ENCODE measurements around the gene MYO1G. TPM values are rescaled to one million over a fixed set of nuclear protein-coding genes. Genes with fewer than 3 reads are reported as not detected.

The MYO1G gene
- total and polyA plus RNA-seq, 7 experiments from 2014 or later = 29.2 to 385 (median 76.0) TPM

- no peak for ATAC-seq
- POLR2A ChIA-PET = no interaction called here
- H3K27ac ChIP-seq (ENCODE audit: low read depth, low read length) = no peak overlapping the region
- Mint-ChIP-seq H3K27ac (no peak overlapping the region), H3K4me3 (no peak overlapping the region), H3K36me3 (no peaks in the 10 kb centered on the region), H3K27me3 (peaks cover 0 to 59% (median 0%) of the 10 kb centered on the region in 5 donors), H3K4me1 (peaks cover 0 to 3% (median 0%) of the 10 kb centered on the region in 7 donors), H3K9me3 (no peaks in the 10 kb centered on the region)
- H3K36me3 ChIP-seq (ENCODE audit: control insufficient read depth in 2 of 3, insufficient read depth in 3 of 3, low read length in 3 of 3) = no peaks in the 10 kb centered on the region
- no peak overlapping the region for H3K4me3 ChIP-seq (ENCODE audit: low read length)
- DNase-seq = no peak
- intact Hi-C loops (cut with micrococcal nuclease) = no loop called here
- H3K4me1 ChIP-seq (ENCODE audit: control insufficient read depth in 2 of 2, insufficient read depth in 2 of 2, low read length in 2 of 2) = no peaks in the 10 kb centered on the region
- no peaks in the 10 kb centered on the region for H3K9me3 ChIP-seq (ENCODE audit: control insufficient read depth in 2 of 3, low read length in 3 of 3)
- H3K27me3 ChIP-seq (ENCODE audit: control insufficient read depth in 2 of 2, insufficient read depth in 2 of 2, low read length in 2 of 2) = no peaks in the 10 kb centered on the region
- CTCF ChIA-PET = interaction anchor here (0.6 kb wide), 1 partner anchor 232 kb away, joined by 3 read pairs; no protein-coding TSS in a partner anchor
These were observed 29.5 kb downstream of the MYO1G start for GRCh38 chr7:44949303-44949702.

GRCh38 chr7:44945479-44945878 is 33.3 kb downstream of the MYO1G start:
- Histone ChIP-seq H3K4me1 (ENCODE audit: control insufficient read depth in 2 of 2, insufficient read depth in 2 of 2, low read length in 2 of 2) (no peaks in the 10 kb centered on the region), H3K27ac (ENCODE audit: low read depth, low read length) (no peak overlapping the region), H3K4me3 (ENCODE audit: low read length) (no peak overlapping the region), H3K9me3 (ENCODE audit: control insufficient read depth in 2 of 3, low read length in 3 of 3) (no peaks in the 10 kb centered on the region), H3K27me3 (ENCODE audit: control insufficient read depth in 2 of 2, insufficient read depth in 2 of 2, low read length in 2 of 2) (no peaks in the 10 kb centered on the region), H3K36me3 (ENCODE audit: control insufficient read depth in 2 of 3, insufficient read depth in 3 of 3, low read length in 3 of 3) (no peaks in the 10 kb centered on the region)
- Mint-ChIP-seq H3K4me1 (no peaks in the 10 kb centered on the region), H3K36me3 (no peaks in the 10 kb centered on the region), H3K9me3 (no peaks in the 10 kb centered on the region), H3K4me3 (no peak overlapping the region), H3K27ac (no peak overlapping the region), H3K27me3 (peaks cover 0 to 62% (median 0%) of the 10 kb centered on the region in 5 donors)
- CTCF ChIA-PET = no interaction called here
- POLR2A ChIA-PET = no interaction called here
- DNase-seq (no peak), ATAC-seq (no peak)
- intact Hi-C loops (cut with micrococcal nuclease) = no loop called here

GRCh38 chr7:44944821-44945220 is 34.0 kb downstream of the MYO1G start:
- Histone ChIP-seq H3K36me3 (ENCODE audit: control insufficient read depth in 2 of 3, insufficient read depth in 3 of 3, low read length in 3 of 3) (no peaks in the 10 kb centered on the region), H3K27me3 (ENCODE audit: control insufficient read depth in 2 of 2, insufficient read depth in 2 of 2, low read length in 2 of 2) (no peaks in the 10 kb centered on the region), H3K4me1 (ENCODE audit: control insufficient read depth in 2 of 2, insufficient read depth in 2 of 2, low read length in 2 of 2) (no peaks in the 10 kb centered on the region), H3K9me3 (ENCODE audit: control insufficient read depth in 2 of 3, low read length in 3 of 3) (no peaks in the 10 kb centered on the region), H3K27ac (ENCODE audit: low read depth, low read length) (no peak overlapping the region), H3K4me3 (ENCODE audit: low read length) (no peak overlapping the region)
- no peak overlapping the region for H3K27ac Mint-ChIP-seq
- H3K4me3 Mint-ChIP-seq = no peak overlapping the region
- peaks cover 0 to 57% (median 0%) of the 10 kb centered on the region in 5 donors for H3K27me3 Mint-ChIP-seq
- H3K4me1 Mint-ChIP-seq = no peaks in the 10 kb centered on the region
- no peaks in the 10 kb centered on the region for H3K9me3 Mint-ChIP-seq
- DNase-seq (no peak), ATAC-seq (no peak)
- ChIA-PET CTCF (no interaction called here), POLR2A (no interaction called here)
- intact Hi-C loops (cut with micrococcal nuclease) = no loop called here
- H3K36me3 Mint-ChIP-seq = no peaks in the 10 kb centered on the region

DNA sequence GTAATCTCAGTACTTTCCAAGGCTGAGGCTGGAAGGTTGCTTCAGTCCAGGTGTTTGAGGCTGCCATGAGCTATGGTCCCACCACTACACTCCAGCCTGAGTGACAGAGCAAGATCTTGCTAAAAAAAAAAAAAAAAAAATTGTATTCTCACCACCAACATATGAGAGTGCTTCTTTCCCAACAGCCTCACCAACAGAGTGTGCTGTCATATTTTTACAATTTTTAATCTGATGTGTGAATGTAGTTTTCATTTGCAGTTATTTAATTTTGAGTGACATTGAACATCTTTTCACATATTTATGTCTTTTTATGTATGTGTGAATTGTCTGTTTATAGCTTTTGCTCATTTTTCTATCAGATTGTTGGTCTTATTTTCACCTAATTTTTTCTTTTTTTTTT is 35.2 kb downstream of the MYO1G start:
- Histone ChIP-seq H3K27ac (ENCODE audit: low read depth, low read length) (no peak overlapping the region), H3K4me1 (ENCODE audit: control insufficient read depth in 2 of 2, insufficient read depth in 2 of 2, low read length in 2 of 2) (no peaks in the 10 kb centered on the region), H3K4me3 (ENCODE audit: low read length) (no peak overlapping the region), H3K36me3 (ENCODE audit: control insufficient read depth in 2 of 3, insufficient read depth in 3 of 3, low read length in 3 of 3) (no peaks in the 10 kb centered on the region), H3K27me3 (ENCODE audit: control insufficient read depth in 2 of 2, insufficient read depth in 2 of 2, low read length in 2 of 2) (no peaks in the 10 kb centered on the region), H3K9me3 (ENCODE audit: control insufficient read depth in 2 of 3, low read length in 3 of 3) (no peaks in the 10 kb centered on the region)
- H3K27me3 Mint-ChIP-seq = peaks cover 0 to 52% (median 0%) of the 10 kb centered on the region in 5 donors
- H3K36me3 Mint-ChIP-seq = no peaks in the 10 kb centered on the region
- ChIA-PET CTCF (interaction anchor here (0.6 to 0.7 kb wide), 2 partner anchors 19 to 45 kb away, joined by 3 to 4 read pairs; no protein-coding TSS in a partner anchor), POLR2A (no interaction called here)
- intact Hi-C loops (cut with micrococcal nuclease) = no loop called here
- H3K27ac Mint-ChIP-seq = no peak overlapping the region
- DNase-seq (no peak), ATAC-seq (no peak)
- no peaks in the 10 kb centered on the region for H3K9me3 Mint-ChIP-seq
- H3K4me1 Mint-ChIP-seq = no peaks in the 10 kb centered on the region
- H3K4me3 Mint-ChIP-seq = no peak overlapping the region

- Histone ChIP-seq H3K36me3 (ENCODE audit: control insufficient read depth in 2 of 3, insufficient read depth in 3 of 3, low read length in 3 of 3) (no peaks in the 10 kb centered on the region), H3K4me1 (ENCODE audit: control insufficient read depth in 2 of 2, insufficient read depth in 2 of 2, low read length in 2 of 2) (no peaks in the 10 kb centered on the region), H3K9me3 (ENCODE audit: control insufficient read depth in 2 of 3, low read length in 3 of 3) (no peaks in the 10 kb centered on the region), H3K4me3 (ENCODE audit: low read length) (no peak overlapping the region), H3K27me3 (ENCODE audit: control insufficient read depth in 2 of 2, insufficient read depth in 2 of 2, low read length in 2 of 2) (no peaks in the 10 kb centered on the region), H3K27ac (ENCODE audit: low read depth, low read length) (no peak overlapping the region)
- peaks cover 0 to 4% (median 0%) of the 10 kb centered on the region in 7 donors for H3K4me1 Mint-ChIP-seq
- DNase-seq (no peak), ATAC-seq (no peak)
- no peaks in the 10 kb centered on the region for H3K9me3 Mint-ChIP-seq
- H3K4me3 Mint-ChIP-seq = no peak overlapping the region
- intact Hi-C loops (cut with micrococcal nuclease) = no loop called here
- ChIA-PET POLR2A (no interaction called here), CTCF (no interaction called here)
- H3K27ac Mint-ChIP-seq = no peak overlapping the region
- peaks cover 0 to 40% (median 0%) of the 10 kb centered on the region in 5 donors for H3K27me3 Mint-ChIP-seq
- H3K36me3 Mint-ChIP-seq = no peaks in the 10 kb centered on the region
These were observed 41.4 kb downstream of the MYO1G start for GRCh38 chr7:44937426-44937825.

DNA sequence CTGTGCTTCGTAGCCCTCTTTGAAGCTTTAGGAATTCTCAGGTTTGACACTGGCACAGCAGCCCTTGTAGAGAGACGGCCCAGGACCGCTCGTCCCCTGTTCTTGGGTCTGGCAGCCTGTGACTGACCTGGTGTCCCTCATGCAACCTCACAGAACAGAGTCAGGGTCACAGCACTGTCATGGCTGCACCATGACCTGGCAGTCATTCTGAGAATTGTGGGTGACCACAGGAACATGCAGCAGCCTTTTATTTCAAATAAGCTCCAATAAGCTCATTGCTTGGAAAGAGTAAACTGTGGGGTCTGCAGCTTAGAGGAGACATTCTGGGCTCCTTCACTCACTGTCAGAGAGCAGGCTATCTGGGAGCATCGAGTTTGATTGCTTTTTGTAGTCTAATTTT is 42.5 kb downstream of the MYO1G start:
- intact Hi-C loops (cut with micrococcal nuclease) = no loop called here
- ATAC-seq (no peak), DNase-seq (no peak)
- no peaks in the 10 kb centered on the region for H3K9me3 Mint-ChIP-seq
- ChIA-PET CTCF (interaction anchor here (0.6 kb wide), 1 partner anchor 88 kb away, joined by 3 read pairs; no protein-coding TSS in a partner anchor), POLR2A (no interaction called here)
- H3K9me3 ChIP-seq (ENCODE audit: control insufficient read depth in 2 of 3, low read length in 3 of 3) = no peaks in the 10 kb centered on the region
- H3K27ac Mint-ChIP-seq = no peak overlapping the region
- H3K27ac ChIP-seq (ENCODE audit: low read depth, low read length) = no peak overlapping the region
- no peaks in the 10 kb centered on the region for H3K27me3 ChIP-seq (ENCODE audit: control insufficient read depth in 2 of 2, insufficient read depth in 2 of 2, low read length in 2 of 2)
- no peaks in the 10 kb centered on the region for H3K36me3 ChIP-seq (ENCODE audit: control insufficient read depth in 2 of 3, insufficient read depth in 3 of 3, low read length in 3 of 3)
- H3K27me3 Mint-ChIP-seq = peaks cover 0 to 34% (median 4%) of the 10 kb centered on the region in 5 donors
- no peaks in the 10 kb centered on the region for H3K4me1 ChIP-seq (ENCODE audit: control insufficient read depth in 2 of 2, insufficient read depth in 2 of 2, low read length in 2 of 2)
- H3K4me1 Mint-ChIP-seq = peaks cover 0 to 4% (median 0%) of the 10 kb centered on the region in 7 donors
- H3K4me3 ChIP-seq (ENCODE audit: low read length) = no peak overlapping the region
- no peaks in the 10 kb centered on the region for H3K36me3 Mint-ChIP-seq
- H3K4me3 Mint-ChIP-seq = no peak overlapping the region

DNA sequence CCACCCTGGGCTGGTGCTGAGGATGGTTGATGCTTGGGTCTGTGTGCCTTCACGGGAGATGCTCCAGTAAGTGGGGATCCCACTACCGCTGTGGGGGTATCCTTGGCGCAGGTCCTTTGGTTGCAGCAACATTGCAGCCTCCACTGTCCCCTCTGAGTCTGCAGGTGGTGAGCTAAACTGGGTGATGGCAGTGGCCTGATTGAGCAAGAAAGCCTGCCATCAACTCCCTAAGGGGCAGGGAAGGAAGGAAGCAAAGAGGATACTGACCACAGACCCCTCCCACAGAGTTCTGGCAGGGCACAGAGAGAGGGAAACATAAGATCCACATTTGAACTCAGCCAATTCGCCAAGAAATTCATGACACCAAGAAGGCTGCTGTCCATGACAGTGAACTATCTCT is 43.2 kb downstream of the MYO1G start:
- ATAC-seq = no peak
- Mint-ChIP-seq H3K36me3 (no peaks in the 10 kb centered on the region), H3K9me3 (no peaks in the 10 kb centered on the region), H3K27ac (peak overlapping the region in 1 of 9 donors; percentile 24), H3K4me3 (no peak overlapping the region), H3K4me1 (peaks cover 0 to 4% (median 0%) of the 10 kb centered on the region in 7 donors), H3K27me3 (peaks cover 0 to 29% (median 5%) of the 10 kb centered on the region in 5 donors)
- POLR2A ChIA-PET = interaction anchor here (0.6 kb wide), 1 partner anchor 26 kb away, joined by 3 read pairs; no protein-coding TSS in a partner anchor
- no peak for DNase-seq
- intact Hi-C loops (cut with micrococcal nuclease) = no loop called here
- H3K4me1 ChIP-seq (ENCODE audit: control insufficient read depth in 2 of 2, insufficient read depth in 2 of 2, low read length in 2 of 2) = no peaks in the 10 kb centered on the region
- H3K9me3 ChIP-seq (ENCODE audit: control insufficient read depth in 2 of 3, low read length in 3 of 3) = no peaks in the 10 kb centered on the region
- CTCF ChIA-PET = no interaction called here
- no peaks in the 10 kb centered on the region for H3K27me3 ChIP-seq (ENCODE audit: control insufficient read depth in 2 of 2, insufficient read depth in 2 of 2, low read length in 2 of 2)
- no peak overlapping the region for H3K4me3 ChIP-seq (ENCODE audit: low read length)
- H3K36me3 ChIP-seq (ENCODE audit: control insufficient read depth in 2 of 3, insufficient read depth in 3 of 3, low read length in 3 of 3) = no peaks in the 10 kb centered on the region
- H3K27ac ChIP-seq (ENCODE audit: low read depth, low read length) = no peak overlapping the region

Measured in naive thymus-derived CD4-positive, alpha-beta T cell (primary cell).